ENCODE measurements around the gene SNX15.
A peak's percentile ranks its signal among the peaks of the same experiment; 100 is the strongest.
"Not testable (repeated sequence)": the region's sequence is repeated elsewhere in the genome, so short reads cannot be mapped to it uniquely, and the experiment has no call there.

The SNX15 gene, protein sequence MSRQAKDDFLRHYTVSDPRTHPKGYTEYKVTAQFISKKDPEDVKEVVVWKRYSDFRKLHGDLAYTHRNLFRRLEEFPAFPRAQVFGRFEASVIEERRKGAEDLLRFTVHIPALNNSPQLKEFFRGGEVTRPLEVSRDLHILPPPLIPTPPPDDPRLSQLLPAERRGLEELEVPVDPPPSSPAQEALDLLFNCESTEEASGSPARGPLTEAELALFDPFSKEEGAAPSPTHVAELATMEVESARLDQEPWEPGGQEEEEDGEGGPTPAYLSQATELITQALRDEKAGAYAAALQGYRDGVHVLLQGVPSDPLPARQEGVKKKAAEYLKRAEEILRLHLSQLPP

DNA sequence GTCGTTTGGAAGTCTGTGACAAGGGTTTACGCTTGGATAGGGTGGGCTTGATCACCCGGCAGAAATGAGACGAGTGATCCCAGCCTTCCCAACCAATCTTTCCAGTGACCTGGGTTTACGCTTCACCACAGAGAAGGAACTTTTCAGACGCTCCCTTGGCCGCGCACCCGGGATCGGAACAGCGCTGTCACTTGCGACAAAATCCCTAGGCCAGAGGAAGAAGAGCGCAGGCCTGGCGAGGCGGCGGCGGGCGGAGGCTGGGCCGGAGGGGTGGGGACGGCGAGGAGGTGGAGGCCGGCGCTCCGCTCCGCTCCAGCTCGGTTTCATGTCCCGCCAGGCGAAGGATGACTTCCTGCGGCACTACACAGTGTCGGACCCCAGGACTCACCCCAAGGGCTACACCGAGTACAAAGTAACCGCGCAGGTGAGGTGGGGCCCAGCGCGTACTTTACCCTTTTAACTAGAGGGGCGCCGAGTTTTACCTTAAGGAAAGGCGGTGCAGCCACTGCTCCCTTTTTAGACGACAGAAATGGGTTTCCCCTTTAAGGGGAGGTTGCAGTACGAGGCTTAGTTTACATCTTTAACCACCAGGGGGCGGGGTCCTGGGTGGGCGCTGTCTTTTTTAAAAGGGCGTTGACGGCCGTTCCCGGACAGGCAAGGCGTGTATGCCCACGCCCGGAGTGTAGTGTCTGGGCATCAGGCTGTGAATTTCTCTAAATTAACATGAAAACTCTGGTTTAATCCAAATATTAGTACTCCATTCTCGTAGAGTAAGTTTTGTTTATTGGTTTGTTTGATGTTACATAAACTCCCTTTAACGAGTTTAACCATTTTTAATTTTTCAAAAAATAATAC is at the start of gene SNX15:
TSS of gene SNX15 (plus strand) at position 227 of the 855 bp plus-strand sequence. CDS start at position 326, 99 bp downstream.
- DNase-seq (ENCODE audit: low spot score), result peak; percentile 98

- DNase-seq (ENCODE audit: low spot score), result not testable (repeated sequence)
Measured at GRCh38 chr11:64983339-64983738, 43.9 kb upstream of the SNX15 start.

- DNase-seq (ENCODE audit: low spot score), result no peak
Measured at GRCh38 chr11:64987998-64988854, 39.0 kb upstream of the SNX15 start.

- no peak for DNase-seq (ENCODE audit: low spot score)
Measured at GRCh38 chr11:64989416-64989815, 37.8 kb upstream of the SNX15 start.

- no peak for DNase-seq (ENCODE audit: low spot score)
Measured at GRCh38 chr11:64990222-64990923, 36.9 kb upstream of the SNX15 start.

- DNase-seq (ENCODE audit: low spot score), result no peak
Measured at GRCh38 chr11:64994318-64994717, 32.9 kb upstream of the SNX15 start.

- no peak for DNase-seq (ENCODE audit: low spot score)
Measured at GRCh38 chr11:64996327-64996709, 30.9 kb upstream of the SNX15 start.

- peak; percentile 16 for DNase-seq (ENCODE audit: low spot score)
Measured at GRCh38 chr11:64996710-64997380, 30.4 kb upstream of the SNX15 start, which contains the start of gene BATF2. Gene BATF2 (minus strand): TSS chr11:64996971. CDS start chr11:64996914, 57 bp downstream.

DNA sequence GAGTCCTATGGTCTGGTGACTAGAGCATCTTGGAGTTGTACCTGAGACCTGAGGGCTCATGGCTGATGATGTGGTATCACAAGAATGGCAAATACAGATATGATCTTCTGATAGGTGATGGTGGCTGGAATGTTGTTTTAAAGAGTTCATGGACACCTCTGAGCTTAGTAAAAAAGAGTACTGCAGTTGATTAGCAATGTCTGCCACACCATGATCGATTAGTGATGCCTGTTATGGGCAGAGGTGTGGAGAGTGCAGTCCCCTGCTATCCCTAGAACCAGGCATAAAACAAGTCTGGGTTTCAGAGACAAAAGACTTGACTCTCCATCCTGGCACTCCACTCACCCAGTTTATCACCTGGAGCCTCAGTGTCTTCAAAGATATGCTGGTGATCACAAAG is 29.1 kb upstream of the SNX15 start:
- DNase-seq (ENCODE audit: low spot score), result no peak

DNA sequence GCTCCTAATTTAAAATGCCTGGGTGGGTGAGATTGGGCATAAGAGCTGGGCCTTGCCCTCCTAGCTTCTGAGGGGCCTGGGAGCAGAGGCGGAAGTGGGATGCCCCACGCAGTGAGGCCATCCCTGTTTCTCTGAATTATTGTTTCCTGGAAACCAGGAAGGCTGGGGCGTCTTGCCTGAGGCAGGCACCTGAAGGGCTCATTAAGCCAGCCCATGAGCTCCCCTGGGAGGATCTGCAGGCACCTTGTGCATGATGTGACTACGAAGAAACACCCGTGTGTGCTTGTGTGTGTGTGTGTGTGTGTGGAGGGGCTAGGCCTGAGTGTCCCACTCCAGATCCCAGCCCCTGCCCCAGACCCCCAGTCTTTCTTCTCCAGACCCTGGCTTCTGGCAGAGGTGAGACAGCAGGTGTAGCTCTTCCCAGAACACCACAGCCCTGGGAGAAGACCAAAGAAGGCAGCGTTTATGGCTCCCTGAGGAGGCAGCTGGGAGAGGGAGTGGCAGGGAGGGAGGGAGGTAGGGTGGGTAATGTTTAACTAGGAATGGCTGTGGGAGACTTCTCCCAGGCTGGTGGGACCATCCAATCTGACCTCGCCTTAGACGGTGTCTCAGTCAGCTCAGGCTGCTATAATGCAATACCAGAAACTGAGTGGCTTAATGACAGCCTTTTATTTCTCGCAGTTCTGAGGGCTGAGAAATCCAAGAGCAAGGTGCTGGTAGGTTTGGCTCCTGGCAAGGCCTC is 28.4 kb upstream of the SNX15 start:
- DNase-seq (ENCODE audit: low spot score), result no peak

GRCh38 chr11:64999478-64999877 is 27.8 kb upstream of the SNX15 start:
- no peak for DNase-seq (ENCODE audit: low spot score)

- no peak for DNase-seq (ENCODE audit: low spot score)
Measured at GRCh38 chr11:65002706-65003105, 24.5 kb upstream of the SNX15 start.

DNA sequence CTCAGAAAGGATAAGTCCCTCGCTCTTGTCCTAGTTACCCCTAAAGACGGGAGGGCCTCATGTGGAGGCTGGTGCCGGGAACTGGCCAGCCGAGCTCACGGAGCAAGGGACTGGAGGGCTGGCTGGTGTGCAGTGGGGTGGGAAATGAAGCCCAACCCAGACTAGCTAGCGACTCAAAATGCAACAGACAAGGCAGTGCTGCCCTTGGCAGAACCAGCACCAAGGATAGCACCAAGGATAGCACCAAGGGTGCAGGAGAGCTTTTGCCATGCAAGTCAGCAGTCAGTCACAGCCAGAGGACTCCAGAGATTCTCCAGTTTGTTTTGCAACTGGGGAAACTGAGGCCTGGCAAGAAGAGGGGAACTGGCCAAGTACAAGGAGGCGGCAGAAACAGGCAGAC is 24.0 kb upstream of the SNX15 start:
- no peak for DNase-seq (ENCODE audit: low spot score)

GRCh38 chr11:65003968-65004367 is 23.3 kb upstream of the SNX15 start:
- DNase-seq (ENCODE audit: low spot score), result not testable (repeated sequence)

DNA sequence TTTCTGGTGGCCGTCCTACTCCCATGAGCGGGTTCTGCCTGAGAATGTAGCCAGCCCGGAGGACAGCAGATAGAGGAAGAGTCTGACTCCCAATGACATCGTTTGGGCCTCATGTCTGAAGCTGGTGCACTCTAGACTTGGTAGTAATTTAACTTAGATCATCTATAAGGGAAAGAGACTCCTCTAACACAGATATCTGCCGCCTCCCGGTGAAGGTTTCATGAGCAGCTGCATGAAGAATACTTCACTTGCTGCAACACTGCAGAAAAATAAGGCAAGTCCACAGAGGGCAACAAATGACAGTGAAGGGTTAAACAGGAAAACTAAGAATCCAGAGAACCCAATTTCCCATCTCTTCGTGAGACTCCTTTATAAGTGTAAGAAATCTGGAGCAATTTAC is 19.2 kb upstream of the SNX15 start:
- no peak for DNase-seq (ENCODE audit: low spot score)

GRCh38 chr11:65008873-65009272 is 18.4 kb upstream of the SNX15 start:
- no peak for DNase-seq (ENCODE audit: low spot score)

DNA sequence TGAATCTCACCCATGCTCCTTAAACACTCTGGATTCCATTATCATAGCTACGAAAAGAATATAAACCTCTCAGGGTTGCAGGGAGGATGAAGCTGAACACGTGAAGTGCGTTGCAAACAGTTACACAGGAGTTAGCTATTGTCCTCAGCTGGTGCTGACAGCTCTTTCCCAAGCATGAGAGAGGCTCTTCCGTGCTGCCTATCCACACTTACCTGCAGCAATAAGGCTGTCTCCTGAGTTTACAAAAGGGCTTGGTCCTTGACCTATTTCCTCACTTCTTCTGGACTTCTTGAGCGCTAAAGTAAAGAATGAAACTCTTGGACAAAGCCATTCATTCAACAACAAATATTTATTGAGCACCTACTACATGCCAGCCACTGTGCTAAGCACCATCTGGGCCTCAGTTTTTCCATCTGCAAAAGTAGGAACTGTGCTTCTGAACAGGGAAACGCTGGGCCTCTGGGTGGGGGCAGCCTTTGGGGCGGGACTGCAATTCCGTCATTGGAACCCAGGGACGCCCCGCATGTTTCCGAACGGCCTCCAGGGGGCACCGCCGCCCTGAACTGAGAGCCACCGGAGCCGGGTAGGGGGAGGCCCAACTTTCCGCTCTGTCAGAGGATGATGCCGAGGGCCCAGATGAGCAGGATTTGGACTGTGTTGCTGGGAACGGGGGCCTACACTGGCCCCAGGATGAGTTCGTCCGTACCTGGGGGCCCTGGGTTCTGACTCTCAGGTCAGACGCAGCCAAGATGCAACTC is 13.9 kb upstream of the SNX15 start:
- peak; percentile 90 for DNase-seq (ENCODE audit: low spot score)

DNA sequence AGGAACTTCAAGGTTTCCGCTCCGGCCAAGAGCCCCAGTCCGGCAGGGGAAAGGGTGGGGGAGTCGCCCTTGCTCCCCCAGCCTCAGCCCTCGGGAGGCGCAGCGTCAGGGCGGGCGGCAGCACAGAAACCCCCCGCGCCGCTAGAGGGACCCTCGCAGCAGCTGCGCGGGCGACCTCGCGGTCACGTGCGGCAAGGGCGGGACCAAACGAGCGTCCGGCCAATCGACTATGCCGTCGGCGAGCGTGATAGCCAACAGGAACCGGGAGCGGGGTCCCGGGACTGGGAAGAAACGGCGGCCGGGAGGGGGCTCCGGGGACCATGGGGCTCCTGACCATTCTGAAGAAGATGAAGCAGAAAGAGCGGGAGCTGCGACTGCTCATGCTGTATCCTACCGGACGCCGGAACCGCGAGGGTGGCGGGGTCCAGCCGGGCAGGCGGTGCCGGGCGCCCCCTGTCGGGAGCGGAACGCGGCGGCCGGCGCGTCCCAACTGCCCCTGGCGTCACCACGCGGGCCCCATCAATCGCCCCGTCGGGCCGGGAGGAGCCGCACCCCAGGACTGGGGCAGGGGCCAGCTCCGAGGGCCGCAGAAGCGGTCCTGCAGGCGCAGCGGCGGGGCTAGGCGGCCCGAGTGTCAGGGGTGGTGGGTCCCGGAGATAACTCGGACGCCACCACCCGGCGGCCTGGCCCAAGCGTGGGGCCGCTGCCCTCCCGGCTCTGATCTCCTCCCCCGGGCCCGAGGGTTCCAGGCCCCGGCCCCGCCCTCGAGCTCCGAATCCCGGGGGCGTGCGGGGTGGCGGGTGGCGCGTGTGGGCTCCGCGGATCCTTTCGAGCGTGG is 13.1 kb upstream of the SNX15 start, which contains the start of gene ARL2:
TSS of gene ARL2 (plus strand) at position 273 of the 838 bp plus-strand sequence. CDS start at position 321, 48 bp downstream.
- peak; percentile 92 for DNase-seq (ENCODE audit: low spot score)

All from hematopoietic multipotent progenitor cell treated with erythropoietin and hydrocortisone succinate and interleukin-3 and kit ligand, for 15 days (in vitro differentiated cells).